K562 (cell line): ENCODE data around the gene ETV2. TPM values are rescaled to one million over a fixed set of nuclear protein-coding genes. Genes with fewer than 3 reads are reported as not detected.

Experiments used
- CBX3 ChIP-seq, 2 experiments: IDR thresholded peaks; 1 replicate in 1 of 2; 2 replicates in 1 of 2; pipeline ENCODE4 v1.6.1; 2012; ENCODE audit warnings: inconsistent platforms in 2 of 2, low read length in 2 of 2, borderline replicate concordance in 1 of 2, control low read depth in 1 of 2
- CBX8 ChIP-seq: fragments of 200-600 bp; sonication (generic); IDR thresholded peaks from 2 replicates; pipeline ENCODE4 v1.6.1; 2012; ENCODE audit warnings: borderline replicate concordance, mixed run types, low read depth, mild to moderate bottlenecking, moderate library complexity, mixed read lengths, low read length, control low read depth, inconsistent platforms; ENCODE audit not compliant: poor library complexity, severe bottlenecking; ENCODE audit errors: extremely low read depth
- CHD2 ChIP-seq: IDR thresholded peaks from 2 replicates; pipeline ENCODE4 v1.6.1; 2011; ENCODE audit warnings: low read depth, low read length
- CREB3 ChIP-seq: fragments of 450-650 bp; conservative IDR thresholded peaks from 2 replicates; pipeline ENCODE4 v1.6.1; 2016; ENCODE audit warnings: missing genetic modification characterization, low read depth, mild to moderate bottlenecking, missing compliant biosample characterization, moderate library complexity
- DPF2 ChIP-seq: fragments of 450-650 bp; IDR thresholded peaks from 2 replicates; pipeline ENCODE4 v1.6.1; 2016
- E2F3 ChIP-seq: fragments of 250-450 bp; sonication (Bioruptor Pico); IDR thresholded peaks from 2 replicates; pipeline ENCODE4 v1.4.0; 2020; ENCODE audit warnings: mild to moderate bottlenecking
- FOXA1 ChIP-seq: fragments of 450-650 bp; IDR thresholded peaks from 2 replicates; pipeline ENCODE4 v1.6.1; 2016; ENCODE audit warnings: mild to moderate bottlenecking, borderline replicate concordance
- HLTF ChIP-seq: fragments of 450-650 bp; IDR thresholded peaks from 2 replicates; pipeline ENCODE4 v1.6.1; 2016
- MCM5 ChIP-seq: fragments of 450-650 bp; IDR thresholded peaks from 2 replicates; pipeline ENCODE4 v1.6.1; 2016; ENCODE audit warnings: low read depth
- NBN ChIP-seq: fragments of 450-650 bp; IDR thresholded peaks from 2 replicates; pipeline ENCODE4 v1.6.1; 2016; ENCODE audit warnings: low read depth, mild to moderate bottlenecking
- POLR2G ChIP-seq: fragments of 200-400 bp; formaldehyde crosslinking; IDR thresholded peaks from 2 replicates; pipeline ENCODE4 v1.6.1; 2017; ENCODE audit warnings: low read depth, mild to moderate bottlenecking, antibody characterized with exemption, low read length, moderate library complexity
- PRMT5 ChIP-seq: sonication (generic); formaldehyde crosslinking; IDR thresholded peaks from 2 replicates; pipeline ENCODE4 v1.5.0; 2020; ENCODE audit warnings: missing genetic modification reagents
- TEAD4 ChIP-seq, 2 experiments: sonication (generic) in 1 of 2; formaldehyde crosslinking in 1 of 2; IDR thresholded peaks; 2 replicates each; pipeline versions ENCODE4 v1.6.1 to v1.8.0; 2012 to 2022; ENCODE audit warnings: borderline replicate concordance in 1 of 2, inconsistent platforms in 1 of 2, low read length in 1 of 2, mild to moderate bottlenecking in 1 of 2, missing genetic modification reagents in 1 of 2
- ZFP30 ChIP-seq: fragments of 250-450 bp; sonication (Bioruptor Pico); IDR thresholded peaks from 2 replicates; pipeline ENCODE4 v1.8.0; 2022; ENCODE audit warnings: moderate library complexity, mild to moderate bottlenecking, inconsistent platforms, borderline replicate concordance
- ZNF699 ChIP-seq: fragments of 250-450 bp; sonication (Bioruptor Pico); IDR thresholded peaks from 2 replicates; pipeline ENCODE4 v1.8.0; 2021; ENCODE audit warnings: mild to moderate bottlenecking, moderate library complexity; ENCODE audit not compliant: insufficient replicate concordance
- ZNF76 ChIP-seq: fragments of 250-450 bp; sonication (Bioruptor Pico); IDR thresholded peaks from 2 replicates; pipeline ENCODE4 v1.4.0; 2020; ENCODE audit warnings: mild to moderate bottlenecking, moderate library complexity, borderline replicate concordance
- polyA plus RNA-seq, 8 experiments: library from polyadenylated mRNA; depleted of rRNA in 4 of 8; stranded (reverse) in 5 of 8; unstranded in 3 of 8; fragments of >200 nt; fragmentation: Nextera tagmentation in 2 of 8; fragmentation: Illumina TruSeq in 1 of 8; extraction: Ambion mirVana in 2 of 8; extraction: Trizol in 1 of 8; gene quantifications; 2 replicates each; pipeline versions ENCODE4 v1.2.1 to v1.2.3, GENCODE V29; 2011 to 2014; ENCODE audit warnings: inconsistent platforms in 1 of 8, missing spikeins in 1 of 8
- total RNA-seq, 7 experiments: library from RNA; depleted of rRNA in 6 of 7; stranded (reverse); fragments of >200 nt in 6 of 7; fragmentation: Illumina TruSeq in 2 of 7; extraction: Trizol in 2 of 7; gene quantifications; 2 replicates each; pipeline versions ENCODE4 v1.2.1 to v1.2.3, GENCODE V29; 2011 to 2021; ENCODE audit warnings: low replicate concordance in 1 of 7
- TF ChIP-seq, protein P1 (sequence below): sonication (generic); formaldehyde crosslinking; IDR thresholded peaks from 2 replicates; pipeline ENCODE4 v1.4.0; 2020; ENCODE audit warnings: mild to moderate bottlenecking, missing genetic modification reagents
- TF ChIP-seq, protein P2 (sequence below), 2 experiments: fragments of 450-650 bp; IDR thresholded peaks; 2 replicates each; pipeline ENCODE4 v1.6.1; 2018; ENCODE audit warnings: mild to moderate bottlenecking in 2 of 2, low read depth in 1 of 2; ENCODE audit not compliant: partially characterized antibody in 2 of 2

ETV2 gene
- total and polyA plus RNA-seq, 9 of the 15 experiments (the other 6 are each of a cell fraction or from before 2014, with no cell fraction given) = 0.11 to 3.7 (median 0.55) TPM

- TF ChIP-seq ZNF699 (CRISPR knock-in tag) (no peak), CBX8 (no peak), FOXA1 (no peak), TEAD4 (IDR thresholded peaks at IDR 0.05; ENCODE audit: low read length) (no peak), TEAD4 (CRISPR knock-in tag; IDR thresholded peaks at IDR 0.05; ENCODE audit: borderline replicate concordance) (peak; percentile 96), CREB3 (tag) (no peak), HLTF (peak; percentile 28; the same call in 1 of the 2 replicates), E2F3 (peak; percentile 93), ZNF76 (CRISPR knock-in tag) (no peak), MCM5 (no peak), DPF2 (peak; percentile 47; the same call in 1 of the 2 replicates), CBX3 (IDR thresholded peaks at IDR 0.05; ENCODE audit: borderline replicate concordance in 1 of 2, low read length in 2 of 2) (peak in 1 of 2 experiments; percentile 87; a peak in 2 of 3 replicates), PRMT5 (CRISPR knock-in tag) (peak; percentile 82; the same call in 1 of the 2 replicates), NBN (peak; percentile 88; the same call in 1 of the 2 replicates), ZFP30 (CRISPR knock-in tag) (no peak), POLR2G (peak; percentile 99), CHD2 (0 out of 2 replicates have a peak, but pooled peaks have one; percentile 24)
- TF ChIP-seq, protein P1, sequence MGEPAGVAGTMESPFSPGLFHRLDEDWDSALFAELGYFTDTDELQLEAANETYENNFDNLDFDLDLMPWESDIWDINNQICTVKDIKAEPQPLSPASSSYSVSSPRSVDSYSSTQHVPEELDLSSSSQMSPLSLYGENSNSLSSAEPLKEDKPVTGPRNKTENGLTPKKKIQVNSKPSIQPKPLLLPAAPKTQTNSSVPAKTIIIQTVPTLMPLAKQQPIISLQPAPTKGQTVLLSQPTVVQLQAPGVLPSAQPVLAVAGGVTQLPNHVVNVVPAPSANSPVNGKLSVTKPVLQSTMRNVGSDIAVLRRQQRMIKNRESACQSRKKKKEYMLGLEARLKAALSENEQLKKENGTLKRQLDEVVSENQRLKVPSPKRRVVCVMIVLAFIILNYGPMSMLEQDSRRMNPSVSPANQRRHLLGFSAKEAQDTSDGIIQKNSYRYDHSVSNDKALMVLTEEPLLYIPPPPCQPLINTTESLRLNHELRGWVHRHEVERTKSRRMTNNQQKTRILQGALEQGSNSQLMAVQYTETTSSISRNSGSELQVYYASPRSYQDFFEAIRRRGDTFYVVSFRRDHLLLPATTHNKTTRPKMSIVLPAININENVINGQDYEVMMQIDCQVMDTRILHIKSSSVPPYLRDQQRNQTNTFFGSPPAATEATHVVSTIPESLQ (CRISPR knock-in tag) = no peak
- TF ChIP-seq, protein P2, sequence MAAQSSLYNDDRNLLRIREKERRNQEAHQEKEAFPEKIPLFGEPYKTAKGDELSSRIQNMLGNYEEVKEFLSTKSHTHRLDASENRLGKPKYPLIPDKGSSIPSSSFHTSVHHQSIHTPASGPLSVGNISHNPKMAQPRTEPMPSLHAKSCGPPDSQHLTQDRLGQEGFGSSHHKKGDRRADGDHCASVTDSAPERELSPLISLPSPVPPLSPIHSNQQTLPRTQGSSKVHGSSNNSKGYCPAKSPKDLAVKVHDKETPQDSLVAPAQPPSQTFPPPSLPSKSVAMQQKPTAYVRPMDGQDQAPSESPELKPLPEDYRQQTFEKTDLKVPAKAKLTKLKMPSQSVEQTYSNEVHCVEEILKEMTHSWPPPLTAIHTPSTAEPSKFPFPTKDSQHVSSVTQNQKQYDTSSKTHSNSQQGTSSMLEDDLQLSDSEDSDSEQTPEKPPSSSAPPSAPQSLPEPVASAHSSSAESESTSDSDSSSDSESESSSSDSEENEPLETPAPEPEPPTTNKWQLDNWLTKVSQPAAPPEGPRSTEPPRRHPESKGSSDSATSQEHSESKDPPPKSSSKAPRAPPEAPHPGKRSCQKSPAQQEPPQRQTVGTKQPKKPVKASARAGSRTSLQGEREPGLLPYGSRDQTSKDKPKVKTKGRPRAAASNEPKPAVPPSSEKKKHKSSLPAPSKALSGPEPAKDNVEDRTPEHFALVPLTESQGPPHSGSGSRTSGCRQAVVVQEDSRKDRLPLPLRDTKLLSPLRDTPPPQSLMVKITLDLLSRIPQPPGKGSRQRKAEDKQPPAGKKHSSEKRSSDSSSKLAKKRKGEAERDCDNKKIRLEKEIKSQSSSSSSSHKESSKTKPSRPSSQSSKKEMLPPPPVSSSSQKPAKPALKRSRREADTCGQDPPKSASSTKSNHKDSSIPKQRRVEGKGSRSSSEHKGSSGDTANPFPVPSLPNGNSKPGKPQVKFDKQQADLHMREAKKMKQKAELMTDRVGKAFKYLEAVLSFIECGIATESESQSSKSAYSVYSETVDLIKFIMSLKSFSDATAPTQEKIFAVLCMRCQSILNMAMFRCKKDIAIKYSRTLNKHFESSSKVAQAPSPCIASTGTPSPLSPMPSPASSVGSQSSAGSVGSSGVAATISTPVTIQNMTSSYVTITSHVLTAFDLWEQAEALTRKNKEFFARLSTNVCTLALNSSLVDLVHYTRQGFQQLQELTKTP (IDR thresholded peaks at IDR 0.05; ENCODE audit: low read depth in 1 of 2, partially characterized antibody in 2 of 2) = no peak
Observed at GRCh38 chr19:35643255-35644205, 2.0 kb downstream of the ETV2 start (continued).
